Coronary artery (tissue), 2 donors: Measurements from ENCODE around the gene RUNX2.

Experiments used
- DNase-seq: peaks from one replicate; pipeline ENCODE4 v3.0.0-alpha.2; 2017; ENCODE audit warnings: low spot score
- H3K27ac ChIP-seq, 2 donors: fragments of 200-600 bp; sonication (generic); one replicate each; pipeline ENCODE4 v1.5.1; 2016 to 2019
- H3K4me3 ChIP-seq: fragments of 200-600 bp; sonication (generic); 2 replicates; pipeline ENCODE4 v1.5.1; 2016; ENCODE audit warnings: mild to moderate bottlenecking, moderate library complexity
- CTCF ChIP-seq: fragments of 200-600 bp; sonication (generic); IDR thresholded peaks from one replicate; pipeline ENCODE4 v1.5.1; 2019; ENCODE audit warnings: antibody characterized with exemption

RUNX2 gene

GRCh38 chr6:45438849-45439406 lies 110.8 kb downstream of the RUNX2 start:
- no peak overlapping the region for H3K4me3 ChIP-seq
- no peak for DNase-seq
- no peak overlapping the region for H3K27ac ChIP-seq
- no peak for TF ChIP-seq CTCF

- Histone ChIP-seq H3K27ac (no peak overlapping the region), H3K4me3 (no peak overlapping the region)
- TF ChIP-seq CTCF = no peak
- no peak for DNase-seq
Measured at GRCh38 chr6:45439459-45439858, 111.3 kb downstream of the RUNX2 start.

GRCh38 chr6:45439861-45440388 lies 111.8 kb downstream of the RUNX2 start:
- no peak for TF ChIP-seq CTCF
- H3K4me3 ChIP-seq = no peak overlapping the region

GRCh38 chr6:45441851-45442453 lies 113.8 kb downstream of the RUNX2 start:
- DNase-seq = no peak
- Histone ChIP-seq H3K4me3 (no peak overlapping the region), H3K27ac (no peak overlapping the region)
- TF ChIP-seq CTCF = no peak

More at GRCh38 chr6:45439861-45440388, 111.8 kb downstream of the RUNX2 start:
- no peak for DNase-seq
- H3K27ac ChIP-seq = no peak overlapping the region

- no peak for DNase-seq
- Histone ChIP-seq H3K27ac (no peak overlapping the region), H3K4me3 (no peak overlapping the region)
- no peak for TF ChIP-seq CTCF
Measured at GRCh38 chr6:45442716-45443115, 114.6 kb downstream of the RUNX2 start.

GRCh38 chr6:45445364-45445748 lies 117.2 kb downstream of the RUNX2 start:
- no peak for DNase-seq
- Histone ChIP-seq H3K27ac (peak overlapping the region; percentile 45), H3K4me3 (peak overlapping the region; percentile 16)
- TF ChIP-seq CTCF = no peak
